Midbrain (tissue), 1 donor: ENCODE results near the gene RALGPS1.
A peak's percentile ranks its signal among the peaks of the same experiment; 100 is the strongest.

ENCODE experiments used
- DNase-seq: peaks from one replicate; lab custom pipeline; 2025; lab: John Stamatoyannopoulos, UW

Gene RALGPS1, protein sequence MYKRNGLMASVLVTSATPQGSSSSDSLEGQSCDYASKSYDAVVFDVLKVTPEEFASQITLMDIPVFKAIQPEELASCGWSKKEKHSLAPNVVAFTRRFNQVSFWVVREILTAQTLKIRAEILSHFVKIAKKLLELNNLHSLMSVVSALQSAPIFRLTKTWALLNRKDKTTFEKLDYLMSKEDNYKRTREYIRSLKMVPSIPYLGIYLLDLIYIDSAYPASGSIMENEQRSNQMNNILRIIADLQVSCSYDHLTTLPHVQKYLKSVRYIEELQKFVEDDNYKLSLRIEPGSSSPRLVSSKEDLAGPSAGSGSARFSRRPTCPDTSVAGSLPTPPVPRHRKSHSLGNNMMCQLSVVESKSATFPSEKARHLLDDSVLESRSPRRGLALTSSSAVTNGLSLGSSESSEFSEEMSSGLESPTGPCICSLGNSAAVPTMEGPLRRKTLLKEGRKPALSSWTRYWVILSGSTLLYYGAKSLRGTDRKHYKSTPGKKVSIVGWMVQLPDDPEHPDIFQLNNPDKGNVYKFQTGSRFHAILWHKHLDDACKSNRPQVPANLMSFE

DNA sequence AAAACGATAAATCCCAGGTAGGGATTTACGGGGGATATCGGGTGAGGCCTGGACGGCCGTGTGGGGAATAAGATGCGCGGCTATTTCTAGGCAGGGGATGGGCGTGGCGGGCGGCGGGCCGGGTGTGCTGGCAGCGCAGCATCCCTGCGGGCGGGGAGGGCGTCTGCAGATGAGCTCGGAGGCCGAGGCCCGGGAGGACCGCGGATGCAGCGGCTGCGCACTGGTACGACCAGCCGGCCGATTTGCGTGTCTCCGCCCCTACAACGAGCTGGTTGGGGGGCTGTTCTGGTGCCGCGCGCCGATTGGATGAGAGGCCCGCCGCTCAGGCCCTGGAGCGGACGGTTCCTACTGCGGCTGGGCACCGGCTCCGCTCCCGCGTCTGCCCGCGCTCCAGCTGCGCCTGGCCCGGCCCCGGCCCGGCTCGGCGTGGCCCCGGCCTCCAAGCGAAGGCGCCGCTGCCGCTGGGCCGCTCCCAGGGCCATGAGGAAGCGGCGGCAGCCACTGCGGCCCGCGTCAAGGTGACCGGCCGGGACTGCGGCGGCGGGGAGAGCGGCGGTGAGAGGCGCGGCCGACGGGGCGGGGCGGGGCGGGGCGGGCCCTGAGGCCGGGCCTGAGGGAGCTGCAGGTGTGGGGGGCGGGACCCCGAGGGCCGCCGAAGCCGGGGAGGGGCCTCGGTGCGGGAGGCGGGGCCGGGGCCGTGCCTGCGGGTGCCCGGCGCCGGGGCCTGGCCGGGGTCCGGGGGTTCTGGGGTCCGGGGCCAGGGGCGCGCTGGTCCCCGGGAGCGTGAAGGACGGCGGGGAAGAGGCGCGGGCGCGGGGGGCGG is at the start of gene RALGPS1:
RALGPS1 (plus strand) TSS at position 325 of the 823 bp plus-strand sequence. CDS start 47,508 bp downstream, outside the sequence.
- peak; percentile 97 for DNase-seq

- no peak for DNase-seq
These were observed 45.2 kb upstream of the RALGPS1 start for GRCh38 chr9:126869368-126869767.

DNA sequence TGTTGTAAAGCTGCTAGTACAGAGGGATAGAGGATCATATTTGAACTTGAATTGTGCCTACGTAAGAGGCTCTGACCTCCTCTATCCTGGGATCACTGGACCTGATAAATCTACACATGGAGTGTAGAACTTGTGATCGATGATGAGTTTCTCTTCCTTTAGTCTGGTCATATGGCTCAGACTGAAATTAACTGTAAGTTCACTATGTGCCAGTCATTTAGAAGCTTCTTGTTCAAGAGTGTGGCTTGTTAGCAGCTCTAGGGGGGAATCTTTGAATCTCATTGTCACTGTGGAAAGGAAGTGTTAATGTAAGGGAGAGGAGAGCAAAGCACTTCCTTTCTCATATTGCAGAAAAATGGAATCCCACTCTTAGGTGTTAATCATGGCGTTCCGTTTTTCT is 42.1 kb upstream of the RALGPS1 start:
- DNase-seq: no peak

DNA sequence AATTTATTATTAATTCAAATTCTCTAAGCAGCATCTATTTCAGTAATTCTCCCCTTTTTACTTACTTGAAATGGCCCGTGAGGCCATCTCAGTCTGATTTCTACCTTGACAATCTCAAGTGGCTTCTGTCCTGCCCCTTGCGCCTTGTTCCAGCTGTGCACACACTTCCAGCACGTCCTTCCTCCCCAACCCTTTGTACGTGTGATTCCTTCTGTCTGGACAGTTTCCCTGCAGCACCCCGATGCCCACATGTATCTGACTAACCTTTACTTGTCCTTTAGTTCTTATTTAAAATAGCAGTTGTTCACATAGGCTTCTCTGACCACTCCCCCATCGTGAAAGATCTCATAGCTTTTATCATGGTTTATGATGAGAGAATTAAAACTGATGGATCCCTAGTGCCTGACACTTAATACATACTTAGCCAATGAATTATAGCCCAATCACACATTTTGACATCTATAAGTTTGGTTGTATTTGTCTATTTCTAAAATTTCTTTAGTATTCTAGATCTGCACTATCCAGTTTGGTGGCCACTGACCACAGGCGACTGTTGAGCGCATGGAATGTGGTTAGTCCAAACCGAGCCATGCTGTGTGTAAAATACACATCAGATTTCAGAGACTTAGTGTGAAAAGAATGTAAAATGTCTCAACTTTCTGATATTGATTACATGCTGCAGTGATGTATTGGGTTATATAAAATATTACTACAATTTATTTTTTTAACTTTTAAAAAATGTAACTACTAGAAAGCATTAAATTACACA is 39.9 kb upstream of the RALGPS1 start:
- DNase-seq: no peak

- DNase-seq: no peak
These were observed 38.6 kb upstream of the RALGPS1 start for GRCh38 chr9:126875756-126876510.

DNA sequence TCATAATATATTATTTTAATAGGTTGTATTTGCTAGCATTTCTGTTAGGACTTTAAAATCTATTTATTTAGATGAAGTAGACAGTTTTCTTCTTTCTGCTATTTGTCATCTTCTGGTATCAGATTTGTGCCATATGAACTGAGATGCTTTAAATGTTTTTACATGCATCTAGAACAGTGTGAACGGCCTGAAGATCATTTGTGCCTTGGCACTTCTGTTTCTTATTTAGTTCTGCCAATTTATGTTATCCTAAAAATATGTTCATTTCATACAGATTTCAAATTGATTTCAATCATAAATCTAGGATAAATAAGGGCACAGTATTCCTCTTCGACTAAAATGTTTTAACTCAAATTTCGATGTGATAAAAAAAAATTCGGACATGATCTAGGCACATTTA is 38.1 kb upstream of the RALGPS1 start:
- DNase-seq: no peak

DNA sequence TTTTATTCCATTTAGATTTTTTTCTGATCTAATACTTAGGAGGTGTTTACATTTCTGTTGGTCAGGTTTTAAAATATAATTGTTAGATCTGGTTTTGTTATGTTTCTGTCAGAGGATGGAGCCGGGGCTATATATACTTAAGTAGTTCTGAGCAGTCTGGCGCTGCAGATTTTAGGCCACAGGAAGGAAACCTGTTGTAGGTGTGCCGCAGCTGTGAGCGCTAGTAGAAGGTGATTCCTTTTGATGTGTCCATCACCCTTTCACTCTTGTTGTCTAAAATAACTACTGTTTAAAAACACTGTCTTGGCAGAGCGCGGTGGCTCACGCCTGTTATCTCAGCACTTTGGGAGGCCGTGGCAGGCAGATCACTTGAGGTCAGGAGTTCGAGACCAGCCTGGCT is 37.2 kb upstream of the RALGPS1 start:
- DNase-seq: no peak

DNA sequence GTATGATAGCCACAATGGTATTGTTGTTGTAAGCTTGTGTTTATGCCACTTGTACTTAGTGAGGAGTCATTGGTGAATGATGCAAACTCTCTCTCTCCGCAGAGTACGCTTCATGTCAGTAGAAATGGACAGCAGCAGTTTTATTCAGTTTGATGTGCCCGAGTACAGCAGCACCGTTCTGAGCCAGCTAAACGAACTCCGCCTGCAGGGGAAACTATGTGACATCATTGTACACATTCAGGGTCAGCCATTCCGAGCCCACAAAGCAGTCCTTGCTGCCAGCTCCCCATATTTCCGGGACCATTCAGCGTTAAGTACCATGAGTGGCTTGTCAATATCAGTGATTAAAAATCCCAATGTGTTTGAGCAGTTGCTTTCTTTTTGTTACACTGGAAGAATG is 35.3 kb upstream of the RALGPS1 start:
- no peak for DNase-seq

DNA sequence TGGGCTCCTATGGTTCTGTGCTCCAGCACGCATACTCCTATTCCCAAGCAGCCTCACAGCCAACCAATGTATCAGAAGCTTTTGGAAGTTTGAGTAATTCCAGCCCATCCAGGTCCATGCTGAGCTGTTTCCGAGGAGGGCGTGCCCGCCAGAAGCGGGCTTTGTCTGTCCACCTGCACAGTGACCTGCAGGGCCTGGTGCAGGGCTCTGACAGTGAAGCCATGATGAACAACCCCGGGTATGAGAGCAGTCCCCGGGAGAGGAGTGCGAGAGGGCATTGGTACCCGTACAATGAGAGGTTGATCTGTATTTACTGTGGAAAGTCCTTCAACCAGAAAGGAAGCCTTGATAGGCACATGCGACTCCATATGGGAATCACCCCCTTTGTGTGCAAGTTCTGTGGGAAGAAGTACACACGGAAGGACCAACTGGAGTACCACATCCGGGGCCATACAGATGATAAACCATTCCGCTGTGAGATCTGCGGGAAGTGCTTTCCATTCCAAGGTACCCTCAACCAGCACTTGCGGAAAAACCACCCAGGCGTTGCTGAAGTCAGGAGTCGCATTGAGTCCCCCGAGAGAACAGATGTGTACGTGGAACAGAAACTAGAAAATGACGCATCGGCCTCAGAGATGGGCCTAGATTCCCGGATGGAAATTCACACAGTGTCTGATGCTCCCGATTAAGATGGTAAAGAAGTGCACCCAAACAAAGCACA is 34.2 kb upstream of the RALGPS1 start:
- DNase-seq: no peak

DNA sequence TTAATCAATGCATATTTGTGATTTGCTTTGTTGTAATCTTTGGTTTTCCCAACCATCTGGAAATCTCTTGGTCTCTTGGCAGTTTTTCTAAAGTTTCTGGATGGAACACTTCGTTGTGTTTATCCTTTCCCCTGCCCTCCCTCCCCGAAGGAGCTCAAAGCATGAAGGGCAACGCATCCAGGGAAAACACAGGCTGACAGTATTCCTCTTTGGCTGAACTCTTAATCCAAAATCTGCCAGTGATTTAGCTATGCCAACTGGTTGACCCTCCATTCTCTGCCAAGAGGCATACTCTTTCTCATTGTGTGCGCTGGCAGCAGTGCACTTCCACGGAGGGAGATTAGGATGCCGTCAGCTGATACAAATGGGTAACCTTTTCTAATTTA is 33.6 kb upstream of the RALGPS1 start:
- DNase-seq: peak; percentile 78

GRCh38 chr9:126882746-126883145 is 31.8 kb upstream of the RALGPS1 start:
- no peak for DNase-seq

DNA sequence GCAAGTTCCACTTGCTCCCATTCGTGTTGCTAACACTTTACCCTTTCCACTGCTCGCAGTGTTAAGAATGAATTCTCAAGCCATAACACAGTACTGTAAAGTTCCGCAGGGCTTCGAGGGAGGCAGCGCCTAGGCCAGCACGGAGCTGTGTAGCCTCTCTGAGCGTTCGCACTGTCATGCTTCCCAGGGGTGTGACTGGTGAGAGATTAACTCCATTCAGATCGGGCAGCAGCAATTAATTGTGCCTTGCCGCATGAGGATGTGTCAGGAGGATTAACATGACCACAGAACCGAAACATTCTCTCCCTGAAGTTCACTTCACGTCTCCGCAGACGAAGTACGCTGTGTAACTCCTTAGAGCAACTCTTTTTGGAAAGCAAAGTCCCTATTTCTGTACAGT is 30.9 kb upstream of the RALGPS1 start:
- no peak for DNase-seq

- no peak for DNase-seq
These were observed 29.4 kb upstream of the RALGPS1 start for GRCh38 chr9:126885131-126885641.

GRCh38 chr9:126886034-126886822 is 28.4 kb upstream of the RALGPS1 start:
- no peak for DNase-seq

DNA sequence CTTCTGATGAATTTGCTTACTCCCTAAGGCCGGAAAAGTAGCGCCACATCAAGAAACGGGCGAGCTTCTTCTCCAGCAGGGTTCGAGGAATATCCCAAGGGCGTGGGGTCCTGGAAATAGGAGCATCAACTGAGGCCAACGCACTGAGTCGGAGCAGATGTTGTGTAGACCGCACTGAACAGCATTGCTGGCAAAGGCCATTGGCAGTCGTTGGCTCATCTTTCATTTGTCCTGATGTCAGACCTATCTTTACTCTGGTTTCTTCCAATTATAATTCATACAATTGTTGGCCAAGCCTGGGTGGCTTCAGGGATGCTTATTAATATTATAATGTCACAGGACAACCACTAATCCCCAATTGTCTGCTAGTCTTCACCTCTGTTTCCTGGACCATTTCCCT is 27.7 kb upstream of the RALGPS1 start:
- DNase-seq: no peak

- no peak for DNase-seq
These were observed 22.9 kb upstream of the RALGPS1 start for GRCh38 chr9:126891676-126892075.

DNA sequence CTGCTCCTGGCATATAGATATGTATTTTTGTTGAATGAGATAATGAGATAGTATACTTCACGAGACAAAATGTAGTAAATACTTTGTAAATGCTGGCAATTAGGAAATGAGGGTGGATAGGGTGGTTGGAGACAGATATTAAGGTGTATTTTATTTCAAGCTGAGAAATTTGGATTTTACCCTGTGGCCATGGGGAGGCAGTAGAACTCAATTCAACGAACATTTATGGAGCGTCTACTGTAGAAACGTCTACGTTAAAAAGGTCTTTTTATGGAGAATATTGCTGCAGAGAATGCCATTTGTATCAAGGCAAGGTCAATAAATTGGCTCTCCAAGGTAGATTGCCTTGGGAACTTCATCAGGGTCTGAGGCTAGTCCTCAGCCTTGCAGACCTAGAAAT is 21.5 kb upstream of the RALGPS1 start:
- DNase-seq: no peak

GRCh38 chr9:126894052-126894603 is 20.5 kb upstream of the RALGPS1 start:
- DNase-seq: no peak

DNA sequence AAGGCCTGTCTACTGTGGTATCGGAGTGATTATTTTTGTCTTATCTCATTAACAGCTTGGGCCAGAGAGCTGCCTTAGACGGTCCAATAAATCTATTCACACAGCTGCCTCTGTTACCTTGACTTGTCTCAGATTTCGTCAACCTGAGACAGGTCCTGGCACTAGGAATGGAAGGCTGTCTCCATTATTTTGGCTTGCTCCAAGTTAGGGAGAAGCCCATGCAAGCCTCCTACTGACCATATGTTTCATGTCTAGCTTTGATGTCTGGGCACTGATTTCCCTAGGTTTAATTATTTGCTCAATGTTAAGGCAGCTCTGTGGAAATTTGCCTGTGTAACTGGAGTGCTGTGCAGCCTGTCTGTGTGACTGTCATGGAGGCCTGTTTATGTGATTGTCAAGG is 12.4 kb upstream of the RALGPS1 start:
- DNase-seq: no peak
